ENCODE measurements around the gene SLC6A15.

GRCh38 chr12:84955298-84955697 lies 42.7 kb upstream of the SLC6A15 start:
- TF ChIP-seq MYC (IDR thresholded peaks at IDR 0.05; ENCODE audit: low read depth, low read length): no peak
- TF ChIP-seq POLR2A (IDR thresholded peaks at IDR 0.05; ENCODE audit: extremely low read depth, insufficient read length): no peak
- no peak for TF ChIP-seq CTCF (IDR thresholded peaks at IDR 0.05; ENCODE audit: low read depth, low read length)
- no peak for TF ChIP-seq MAX (IDR thresholded peaks at IDR 0.05; ENCODE audit: low read depth, low read length)
